ENCODE measurements around the gene NAA38. TPM values are rescaled to one million over a fixed set of nuclear protein-coding genes. Genes with fewer than 3 reads are reported as not detected.

The NAA38 gene
- total RNA-seq, 1 experiment from 2014 or later = 36.6 TPM

DNA sequence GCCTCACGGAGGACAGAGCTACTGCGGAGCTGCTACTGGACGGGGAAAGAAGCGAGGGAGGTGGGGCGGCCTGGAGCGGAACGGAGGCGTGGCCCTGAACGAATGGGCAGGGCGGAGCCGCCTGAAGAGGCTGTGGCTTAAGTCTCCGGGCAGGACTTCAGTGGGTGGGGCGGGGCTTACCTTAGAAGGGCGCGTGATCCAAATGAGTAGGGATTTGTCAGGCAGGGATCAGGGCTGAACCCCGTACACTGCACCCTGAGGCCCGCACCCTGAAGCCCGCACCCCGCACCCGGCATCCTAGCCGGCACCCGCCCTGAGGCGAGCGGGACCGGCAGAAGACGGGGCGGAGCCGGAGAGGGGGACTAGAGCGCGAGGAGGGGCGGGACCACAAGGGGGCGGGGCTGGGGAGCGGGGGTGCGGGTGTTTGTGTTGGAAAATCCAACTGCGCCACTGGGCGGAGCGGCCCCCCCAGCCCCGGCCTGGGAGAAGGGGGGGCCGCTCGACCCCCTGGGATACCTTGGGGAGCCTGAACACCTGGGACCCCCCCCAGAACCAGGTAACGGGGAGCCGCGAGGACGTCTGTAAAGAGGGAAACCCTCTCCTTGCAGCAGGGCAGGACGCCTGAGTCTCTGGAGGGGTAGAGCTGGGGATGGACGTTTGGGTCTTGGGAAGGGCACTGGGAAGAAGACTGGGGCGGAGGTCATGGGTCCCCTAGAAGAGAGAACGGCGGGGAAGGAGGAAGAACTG lies 23.4 kb downstream of the NAA38 start, which contains the start of gene KDM6B:
Gene KDM6B, plus strand, starts transcription at position 423 of the 747 bp plus-strand sequence. CDS start 11,338 bp downstream, outside the sequence.
- peaks cover 32% of the 10 kb centered on the region for H3K4me1 Mint-ChIP-seq (ENCODE audit: low read depth, unreplicated experiment)
- no peaks in the 10 kb centered on the region for H3K9me3 Mint-ChIP-seq (ENCODE audit: low read depth, unreplicated experiment)
- H3K36me3 Mint-ChIP-seq (ENCODE audit: insufficient read depth, unreplicated experiment) = peaks cover 55% of the 10 kb centered on the region
- peak within 1 kb of the TSS; percentile 82 for H3K4me3 Mint-ChIP-seq (ENCODE audit: low read depth, unreplicated experiment)
- peaks cover 47% of the 10 kb centered on the region for H3K27me3 Mint-ChIP-seq (ENCODE audit: unreplicated experiment)
- no TSS peak for BruUV-seq (replicated peaks)
- intact Hi-C loops (cut with micrococcal nuclease; ENCODE audit: unreplicated experiment) = no loop called here
- peak; percentile 84 for DNase-seq
- CTCF ChIA-PET = interaction anchor here (0.7 to 1.2 kb wide), 6 partner anchors 8 to 111 kb away, joined by 3 to 4 read pairs (median 3); partner anchors contain the start of genes CYB5D1 and NAA38
- H3K27ac Mint-ChIP-seq (ENCODE audit: unreplicated experiment) = peak within 1 kb of the TSS; percentile 95
- TF ChIP-seq, protein P1, sequence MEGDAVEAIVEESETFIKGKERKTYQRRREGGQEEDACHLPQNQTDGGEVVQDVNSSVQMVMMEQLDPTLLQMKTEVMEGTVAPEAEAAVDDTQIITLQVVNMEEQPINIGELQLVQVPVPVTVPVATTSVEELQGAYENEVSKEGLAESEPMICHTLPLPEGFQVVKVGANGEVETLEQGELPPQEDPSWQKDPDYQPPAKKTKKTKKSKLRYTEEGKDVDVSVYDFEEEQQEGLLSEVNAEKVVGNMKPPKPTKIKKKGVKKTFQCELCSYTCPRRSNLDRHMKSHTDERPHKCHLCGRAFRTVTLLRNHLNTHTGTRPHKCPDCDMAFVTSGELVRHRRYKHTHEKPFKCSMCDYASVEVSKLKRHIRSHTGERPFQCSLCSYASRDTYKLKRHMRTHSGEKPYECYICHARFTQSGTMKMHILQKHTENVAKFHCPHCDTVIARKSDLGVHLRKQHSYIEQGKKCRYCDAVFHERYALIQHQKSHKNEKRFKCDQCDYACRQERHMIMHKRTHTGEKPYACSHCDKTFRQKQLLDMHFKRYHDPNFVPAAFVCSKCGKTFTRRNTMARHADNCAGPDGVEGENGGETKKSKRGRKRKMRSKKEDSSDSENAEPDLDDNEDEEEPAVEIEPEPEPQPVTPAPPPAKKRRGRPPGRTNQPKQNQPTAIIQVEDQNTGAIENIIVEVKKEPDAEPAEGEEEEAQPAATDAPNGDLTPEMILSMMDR (IDR thresholded peaks at IDR 0.05; ENCODE audit: unreplicated experiment) = no peak

DNA sequence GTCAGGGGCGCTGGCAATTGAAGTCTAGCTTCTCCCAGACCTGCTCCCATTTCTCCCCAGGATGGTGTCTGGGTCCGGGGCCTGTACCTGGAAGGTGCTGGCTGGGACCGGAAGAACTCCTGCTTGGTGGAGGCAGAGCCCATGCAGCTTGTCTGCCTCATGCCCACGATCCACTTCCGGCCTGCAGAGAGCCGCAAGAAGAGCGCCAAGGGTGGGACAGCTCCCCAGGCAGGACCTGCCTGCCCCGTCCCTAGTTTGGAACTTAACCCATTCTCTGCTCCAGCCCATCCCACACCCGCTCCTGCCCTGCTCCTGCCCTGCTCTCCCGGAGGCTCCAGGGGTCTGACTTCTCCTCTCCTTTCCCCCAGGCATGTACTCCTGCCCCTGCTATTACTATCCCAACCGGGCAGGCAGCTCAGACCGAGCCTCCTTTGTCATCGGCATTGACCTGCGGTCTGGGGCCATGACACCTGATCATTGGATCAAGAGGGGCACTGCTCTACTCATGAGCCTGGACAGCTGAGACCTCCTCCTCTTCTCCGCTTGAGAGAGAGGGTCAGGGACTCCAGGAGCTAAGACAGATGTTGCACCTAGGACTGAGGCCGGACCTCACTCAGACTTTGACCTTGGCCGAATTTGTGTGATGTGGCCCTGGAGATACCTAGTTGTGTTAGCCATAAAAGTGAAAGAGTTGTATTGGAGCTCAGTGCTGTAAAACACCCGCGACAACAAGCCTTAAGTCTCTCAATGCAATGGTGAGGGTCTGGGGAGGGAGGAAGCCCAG lies 24.2 kb downstream of the NAA38 start:
- no peak for DNase-seq
- no TSS peak for BruUV-seq (replicated peaks)
- TF ChIP-seq, protein P1 (IDR thresholded peaks at IDR 0.05; ENCODE audit: unreplicated experiment) = no peak
- no peaks in the 10 kb centered on the region for H3K9me3 Mint-ChIP-seq (ENCODE audit: low read depth, unreplicated experiment)
- H3K27ac Mint-ChIP-seq (ENCODE audit: unreplicated experiment) = peak overlapping the region; percentile 95
- intact Hi-C loops (cut with micrococcal nuclease; ENCODE audit: unreplicated experiment) = no loop called here
- H3K36me3 Mint-ChIP-seq (ENCODE audit: insufficient read depth, unreplicated experiment) = peaks cover 49% of the 10 kb centered on the region
- CTCF ChIA-PET = interaction anchor here (0.7 to 1.0 kb wide), 5 partner anchors 9 to 111 kb away, joined by 3 to 4 read pairs (median 3); partner anchors contain the start of genes CYB5D1 and NAA38
- H3K4me1 Mint-ChIP-seq (ENCODE audit: low read depth, unreplicated experiment) = peaks cover 24% of the 10 kb centered on the region
- H3K27me3 Mint-ChIP-seq (ENCODE audit: unreplicated experiment) = peaks cover 50% of the 10 kb centered on the region
- peak overlapping the region; percentile 82 for H3K4me3 Mint-ChIP-seq (ENCODE audit: low read depth, unreplicated experiment)

DNA sequence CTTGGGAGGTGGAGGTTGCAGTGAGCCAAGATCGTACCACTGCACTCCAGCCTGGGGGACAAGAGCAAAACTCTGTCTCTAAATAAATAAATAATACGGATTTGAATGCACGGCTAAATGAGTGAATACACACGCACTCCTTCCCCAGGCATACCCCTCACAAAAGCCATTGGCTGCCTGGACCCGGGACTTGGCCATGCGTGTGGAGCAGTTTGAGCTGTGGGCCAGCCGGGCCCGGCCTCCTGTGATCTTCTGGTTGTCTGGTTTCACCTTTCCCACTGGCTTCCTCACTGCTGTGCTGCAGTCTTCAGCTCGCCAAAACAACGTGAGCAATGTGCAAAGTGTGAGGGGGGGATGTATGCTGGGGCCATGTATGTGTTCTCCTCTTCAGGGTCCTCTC lies 24.9 kb downstream of the NAA38 start:
- Mint-ChIP-seq H3K4me3 (ENCODE audit: low read depth, unreplicated experiment) (no peak overlapping the region), H3K36me3 (ENCODE audit: insufficient read depth, unreplicated experiment) (peaks cover 43% of the 10 kb centered on the region), H3K27ac (ENCODE audit: unreplicated experiment) (no peak overlapping the region), H3K27me3 (ENCODE audit: unreplicated experiment) (peaks cover 53% of the 10 kb centered on the region), H3K4me1 (ENCODE audit: low read depth, unreplicated experiment) (peaks cover 21% of the 10 kb centered on the region), H3K9me3 (ENCODE audit: low read depth, unreplicated experiment) (no peaks in the 10 kb centered on the region)
- CTCF ChIA-PET = interaction anchor here (1.0 kb wide), 1 partner anchor 57 kb away, joined by 3 read pairs; no protein-coding TSS in a partner anchor
- TF ChIP-seq, protein P1 (IDR thresholded peaks at IDR 0.05; ENCODE audit: unreplicated experiment) = no peak
- no TSS peak for BruUV-seq (replicated peaks)
- intact Hi-C loops (cut with micrococcal nuclease; ENCODE audit: unreplicated experiment) = no loop called here
- DNase-seq = no peak

DNA sequence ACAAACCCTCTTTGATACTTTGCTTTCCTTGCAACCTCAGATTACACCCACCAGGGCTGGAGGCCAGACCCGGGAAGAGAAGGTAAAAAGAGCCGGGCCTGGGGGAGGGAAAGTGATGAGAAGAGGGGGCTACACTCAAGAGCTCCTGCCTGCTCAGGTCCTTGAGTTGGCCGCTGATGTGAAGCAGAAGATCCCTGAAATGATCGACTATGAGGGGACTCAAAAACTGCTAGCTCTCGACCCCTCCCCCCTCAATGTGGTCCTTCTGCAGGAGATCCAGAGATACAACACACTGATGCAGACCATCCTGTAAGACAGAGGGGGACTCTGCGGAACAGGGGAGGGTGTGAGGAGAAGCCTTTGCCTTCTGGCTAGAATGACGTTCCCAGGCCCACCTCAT lies 26.1 kb downstream of the NAA38 start:
- intact Hi-C loops (cut with micrococcal nuclease; ENCODE audit: unreplicated experiment) = no loop called here
- Mint-ChIP-seq H3K27ac (ENCODE audit: unreplicated experiment) (no peak overlapping the region), H3K36me3 (ENCODE audit: insufficient read depth, unreplicated experiment) (peaks cover 31% of the 10 kb centered on the region), H3K4me3 (ENCODE audit: low read depth, unreplicated experiment) (no peak overlapping the region), H3K9me3 (ENCODE audit: low read depth, unreplicated experiment) (no peaks in the 10 kb centered on the region), H3K27me3 (ENCODE audit: unreplicated experiment) (peaks cover 62% of the 10 kb centered on the region), H3K4me1 (ENCODE audit: low read depth, unreplicated experiment) (peaks cover 9% of the 10 kb centered on the region)
- TF ChIP-seq, protein P1 (IDR thresholded peaks at IDR 0.05; ENCODE audit: unreplicated experiment) = no peak
- CTCF ChIA-PET = no interaction called here
- BruUV-seq (replicated peaks) = no TSS peak
- DNase-seq = no peak

All from Calu3 (cell line).